Astrocyte (in vitro differentiated cells and primary cell): Measurements from ENCODE around the gene RTEL1. TPM values are rescaled to one million over a fixed set of nuclear protein-coding genes. Genes with fewer than 3 reads are reported as not detected.

Experiments used
- DNase-seq: peaks from one replicate; pipeline ENCODE4 v3.0.0-alpha.2; 2010; ENCODE audit warnings: low read depth
- FAIRE-seq: peaks from 2 replicates; lab custom pipeline; 2011; peaks lifted over from hg19 to GRCh38; lab: Jason Lieb, UNC
- H2AFZ ChIP-seq: 2 replicates; pipeline ENCODE4 v1.6.0; 2012; ENCODE audit warnings: low read depth, low read length, inconsistent platforms
- H3K27ac ChIP-seq: 2 replicates; pipeline ENCODE4 v1.5.1; 2011; ENCODE audit warnings: low read depth, low read length, inconsistent platforms
- H3K27me3 ChIP-seq: 2 replicates; pipeline ENCODE4 v1.6.0; 2011; ENCODE audit warnings: low read length, inconsistent platforms; ENCODE audit not compliant: insufficient read depth
- H3K36me3 ChIP-seq: 2 replicates; pipeline ENCODE4 v1.5.1; 2011; ENCODE audit warnings: low read length, inconsistent platforms; ENCODE audit not compliant: insufficient read depth
- H3K4me1 ChIP-seq: 2 replicates; pipeline ENCODE4 v1.5.1; 2011; ENCODE audit warnings: low read length, inconsistent platforms; ENCODE audit not compliant: insufficient read depth
- H3K4me2 ChIP-seq: 2 replicates; pipeline ENCODE4 v1.6.0; 2012; ENCODE audit warnings: low read length, inconsistent platforms
- H3K4me3 ChIP-seq: 2 replicates; pipeline ENCODE4 v1.5.1; 2011; ENCODE audit warnings: low read depth, mild to moderate bottlenecking, low read length, inconsistent platforms; ENCODE audit not compliant: insufficient read depth
- H3K79me2 ChIP-seq: 2 replicates; pipeline ENCODE4 v1.6.0; 2012; ENCODE audit warnings: mild to moderate bottlenecking, low read length, inconsistent platforms; ENCODE audit not compliant: insufficient read depth
- H3K9ac ChIP-seq: 2 replicates; pipeline ENCODE4 v1.6.0; 2012; ENCODE audit warnings: mild to moderate bottlenecking, low read length, inconsistent platforms
- H3K9me3 ChIP-seq: 2 replicates; pipeline ENCODE4 v1.5.1; 2012; ENCODE audit warnings: low read depth, mild to moderate bottlenecking, low read length, inconsistent platforms; ENCODE audit not compliant: insufficient read depth
- H4K20me1 ChIP-seq: 2 replicates; pipeline ENCODE4 v1.6.0; 2012; ENCODE audit warnings: low read length, inconsistent platforms; ENCODE audit not compliant: insufficient read depth
- H3K27ac Mint-ChIP-seq: one replicate; pipeline ENCODE4 v1.8.0; 2021; ENCODE audit warnings: mild to moderate bottlenecking, mixed read lengths; ENCODE audit not compliant: unreplicated experiment
- H3K27me3 Mint-ChIP-seq: one replicate; pipeline ENCODE4 v1.8.0; 2021; ENCODE audit warnings: low read depth, mixed read lengths; ENCODE audit not compliant: unreplicated experiment
- H3K36me3 Mint-ChIP-seq: one replicate; pipeline ENCODE4 v1.8.0; 2021; ENCODE audit warnings: low read depth, mixed read lengths; ENCODE audit not compliant: unreplicated experiment
- H3K4me1 Mint-ChIP-seq: one replicate; pipeline ENCODE4 v1.8.0; 2021; ENCODE audit warnings: low read depth, mixed read lengths; ENCODE audit not compliant: unreplicated experiment
- H3K4me3 Mint-ChIP-seq: one replicate; pipeline ENCODE4 v1.8.0; 2021; ENCODE audit warnings: mild to moderate bottlenecking, moderate library complexity, mixed read lengths; ENCODE audit not compliant: unreplicated experiment
- H3K9me3 Mint-ChIP-seq: one replicate; pipeline ENCODE4 v1.8.0; 2021; ENCODE audit warnings: mild to moderate bottlenecking, mixed read lengths; ENCODE audit not compliant: unreplicated experiment
- CTCF ChIP-seq: IDR thresholded peaks from 2 replicates; pipeline ENCODE4 v1.5.1; 2011; ENCODE audit warnings: low read depth, mild to moderate bottlenecking, inconsistent platforms, low read length, moderate library complexity; ENCODE audit not compliant: insufficient read depth
- EZH2 ChIP-seq: IDR thresholded peaks from 2 replicates; pipeline ENCODE4 v1.6.1; 2012; ENCODE audit warnings: mild to moderate bottlenecking, low read length, inconsistent platforms; ENCODE audit not compliant: insufficient read depth
- total RNA-seq: library from RNA; stranded (reverse); gene quantifications from 2 replicates; pipeline ENCODE4 v1.2.1, GENCODE V29; 2021

Gene RTEL1
- total RNA-seq, 1 donor from 2014 or later, result 15.5 TPM

DNA sequence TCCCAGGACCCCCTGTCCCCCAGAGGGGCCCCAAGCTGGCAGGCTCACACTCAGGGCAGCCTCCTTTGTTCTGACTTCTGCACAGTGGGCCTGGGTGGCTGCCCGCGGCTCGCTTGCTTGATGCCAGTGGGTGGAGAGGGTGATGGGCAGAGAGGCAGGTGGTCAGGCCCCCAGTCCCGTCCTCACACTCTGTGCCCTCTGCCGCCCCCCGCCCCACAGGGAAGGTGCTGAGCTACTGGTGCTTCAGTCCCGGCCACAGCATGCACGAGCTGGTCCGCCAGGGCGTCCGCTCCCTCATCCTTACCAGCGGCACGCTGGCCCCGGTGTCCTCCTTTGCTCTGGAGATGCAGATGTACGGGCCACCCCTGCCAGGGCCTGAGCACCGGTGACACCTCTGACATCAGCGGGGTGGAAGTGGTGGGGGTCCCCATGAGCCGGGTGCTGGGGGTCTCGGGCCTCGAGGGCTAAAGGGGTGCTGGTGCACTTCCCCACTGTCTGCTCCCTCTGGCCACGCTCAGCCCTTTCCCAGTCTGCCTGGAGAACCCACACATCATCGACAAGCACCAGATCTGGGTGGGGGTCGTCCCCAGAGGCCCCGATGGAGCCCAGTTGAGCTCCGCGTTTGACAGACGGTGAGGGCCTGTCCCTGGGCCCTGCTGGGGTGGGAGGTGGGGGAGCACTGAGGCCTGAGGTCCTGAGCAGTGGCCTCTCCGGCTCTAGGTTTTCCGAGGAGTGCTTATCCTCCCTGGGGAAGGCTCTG is 29.5 kb downstream of the RTEL1 start:
- Histone ChIP-seq H3K36me3 (no peaks in the 10 kb centered on the region), H3K9ac (peak overlapping the region; percentile 50), H2AFZ (no peak overlapping the region), H3K4me2 (no peak overlapping the region), H3K4me1 (peaks cover 30% of the 10 kb centered on the region), H3K27me3 (no peaks in the 10 kb centered on the region), H4K20me1 (no peaks in the 10 kb centered on the region), H3K27ac (peak overlapping the region; percentile 74), H3K4me3 (no peak overlapping the region), H3K9me3 (no peaks in the 10 kb centered on the region), H3K79me2 (no peaks in the 10 kb centered on the region)
- Mint-ChIP-seq H3K4me3 (no peak overlapping the region), H3K27me3 (no peaks in the 10 kb centered on the region), H3K4me1 (peaks cover 8% of the 10 kb centered on the region), H3K27ac (no peak overlapping the region), H3K36me3 (peaks cover 2% of the 10 kb centered on the region), H3K9me3 (peaks cover 2% of the 10 kb centered on the region)
- DNase-seq (no peak), FAIRE-seq (no peak)
- TF ChIP-seq CTCF (no peak), EZH2 (no peak)

- Histone ChIP-seq H3K9ac (no peak overlapping the region), H3K36me3 (no peaks in the 10 kb centered on the region), H3K4me2 (no peak overlapping the region), H2AFZ (no peak overlapping the region), H4K20me1 (no peaks in the 10 kb centered on the region), H3K27ac (no peak overlapping the region), H3K79me2 (no peaks in the 10 kb centered on the region), H3K4me3 (no peak overlapping the region), H3K27me3 (no peaks in the 10 kb centered on the region), H3K4me1 (peaks cover 22% of the 10 kb centered on the region), H3K9me3 (no peaks in the 10 kb centered on the region)
- H3K27me3 Mint-ChIP-seq, result no peaks in the 10 kb centered on the region
- no peak for TF ChIP-seq CTCF
- TF ChIP-seq EZH2, result no peak
- H3K9me3 Mint-ChIP-seq, result peaks cover 2% of the 10 kb centered on the region
- H3K27ac Mint-ChIP-seq, result no peak overlapping the region
- H3K36me3 Mint-ChIP-seq, result peaks cover 3% of the 10 kb centered on the region
- H3K4me3 Mint-ChIP-seq, result no peak overlapping the region
- no peak for FAIRE-seq
- DNase-seq, result no peak
- H3K4me1 Mint-ChIP-seq, result peaks cover 7% of the 10 kb centered on the region
These were observed 30.3 kb downstream of the RTEL1 start for GRCh38 chr20:63688228-63689045.
